GM12873 (cell line): Measurements from ENCODE around the gene GAB2.

Experiments
- CTCF ChIP-seq: IDR thresholded peaks from 2 replicates; pipeline ENCODE4 v1.5.1; 2012; ENCODE audit warnings: low read depth, mild to moderate bottlenecking, moderate library complexity, low read length, control low read depth; ENCODE audit not compliant: insufficient read depth; ENCODE audit errors: missing control alignments

GAB2 gene

GRCh38 chr11:78386215-78386941 lies 31.2 kb downstream of the GAB2 start:
- no peak for TF ChIP-seq CTCF

- no peak for TF ChIP-seq CTCF
Measured at GRCh38 chr11:78385205-78385604, 32.4 kb downstream of the GAB2 start.

- TF ChIP-seq CTCF = no peak
Measured at GRCh38 chr11:78384231-78384630, 33.4 kb downstream of the GAB2 start.

GRCh38 chr11:78381865-78382264 lies 35.8 kb downstream of the GAB2 start:
- TF ChIP-seq CTCF = no peak

GRCh38 chr11:78380615-78381051 lies 37.0 kb downstream of the GAB2 start:
- no peak for TF ChIP-seq CTCF

- TF ChIP-seq CTCF = no peak
Measured at GRCh38 chr11:78379039-78379670, 38.5 kb downstream of the GAB2 start.

GRCh38 chr11:78377625-78378418 lies 39.8 kb downstream of the GAB2 start:
- TF ChIP-seq CTCF = no peak
